Subcutaneous abdominal adipose tissue (tissue), 5 donors: ENCODE measurements around the gene PIK3AP1.

Experiments
- H3K27ac ChIP-seq: one replicate; pipeline ENCODE4 v1.7.0; 2013; ENCODE audit warnings: low read depth, mild to moderate bottlenecking, inconsistent platforms, low read length, moderate library complexity
- H3K27me3 ChIP-seq, 5 donors: one replicate each; pipeline ENCODE4 v1.7.0; 2013; ENCODE audit warnings: low read length in 5 of 5, inconsistent platforms in 1 of 5; ENCODE audit not compliant: control insufficient read depth in 5 of 5, insufficient read depth in 4 of 5
- H3K36me3 ChIP-seq, 5 donors: one replicate each; pipeline ENCODE4 v1.7.0; 2013; ENCODE audit warnings: low read length in 5 of 5; ENCODE audit not compliant: control insufficient read depth in 5 of 5, insufficient read depth in 5 of 5
- H3K4me1 ChIP-seq, 5 donors: one replicate each; pipeline ENCODE4 v1.7.0; 2013; ENCODE audit warnings: low read length in 5 of 5, mild to moderate bottlenecking in 3 of 5, moderate library complexity in 1 of 5; ENCODE audit not compliant: control insufficient read depth in 5 of 5, insufficient read depth in 5 of 5
- H3K4me3 ChIP-seq, 5 donors: one replicate each; pipeline ENCODE4 v1.7.0; 2013; ENCODE audit warnings: low read length in 5 of 5, low read depth in 1 of 5
- H3K9ac ChIP-seq, 5 donors: one replicate each; pipeline ENCODE4 v1.7.0; 2013; ENCODE audit warnings: low read length in 5 of 5, mild to moderate bottlenecking in 4 of 5, moderate library complexity in 3 of 5
- H3K9me3 ChIP-seq, 5 donors: one replicate each; pipeline ENCODE4 v1.7.0; 2013; ENCODE audit warnings: low read length in 5 of 5; ENCODE audit not compliant: control insufficient read depth in 5 of 5
- donor health status: healthy.
- donor health status: healthy.
- donor health status: healthy.
- donor health status: healthy.
- donor health status: healthy.

PIK3AP1 gene

DNA sequence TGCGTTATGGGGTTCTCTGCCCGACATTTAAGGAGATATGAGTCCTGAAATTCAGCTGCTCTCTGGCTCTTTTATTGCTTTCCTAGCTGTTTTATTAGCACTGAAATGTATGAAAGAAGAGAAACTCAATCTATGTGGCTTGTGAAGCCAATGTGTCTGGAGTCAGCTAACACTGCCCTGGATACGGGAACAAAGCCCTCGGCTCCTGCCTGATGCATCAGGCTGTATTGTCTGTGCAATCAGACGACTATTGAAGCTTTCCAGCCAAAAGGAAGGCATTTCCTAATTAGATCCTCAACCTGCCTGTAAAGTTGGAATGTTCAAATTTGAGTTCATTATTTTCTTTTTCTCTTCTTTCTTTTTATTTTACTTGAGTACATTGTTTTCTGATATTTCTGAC lies 111.5 kb downstream of the PIK3AP1 start:
- no peak overlapping the region for H3K9ac ChIP-seq
- no peak overlapping the region for H3K27ac ChIP-seq
- peaks cover 0 to 8% (median 3%) of the 10 kb centered on the region in 5 donors for H3K27me3 ChIP-seq
- no peak overlapping the region for H3K4me3 ChIP-seq
- H3K4me1 ChIP-seq: no peaks in the 10 kb centered on the region
- H3K9me3 ChIP-seq: no peaks in the 10 kb centered on the region
- peaks cover 0 to 19% (median 0%) of the 10 kb centered on the region in 5 donors for H3K36me3 ChIP-seq

DNA sequence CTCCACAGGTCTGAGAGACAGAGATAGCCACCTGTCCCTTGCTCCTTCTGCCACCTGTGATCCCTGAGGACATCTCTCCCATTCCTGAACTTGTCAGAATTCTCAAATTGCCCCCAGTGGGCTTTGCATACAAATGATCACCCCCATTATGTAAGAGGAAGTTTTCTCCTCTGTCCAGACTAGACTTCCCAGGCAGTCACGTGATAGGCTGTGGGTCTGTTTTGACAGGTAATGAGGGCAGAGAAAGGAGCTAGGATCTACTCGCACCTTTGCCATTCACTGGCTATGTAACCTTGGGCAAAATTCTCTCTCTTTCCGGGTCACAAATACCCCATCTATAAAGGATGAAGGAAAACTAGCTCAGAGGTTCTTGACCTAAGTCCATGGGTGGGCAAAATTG lies 112.1 kb downstream of the PIK3AP1 start:
- H3K9me3 ChIP-seq: no peaks in the 10 kb centered on the region

DNA sequence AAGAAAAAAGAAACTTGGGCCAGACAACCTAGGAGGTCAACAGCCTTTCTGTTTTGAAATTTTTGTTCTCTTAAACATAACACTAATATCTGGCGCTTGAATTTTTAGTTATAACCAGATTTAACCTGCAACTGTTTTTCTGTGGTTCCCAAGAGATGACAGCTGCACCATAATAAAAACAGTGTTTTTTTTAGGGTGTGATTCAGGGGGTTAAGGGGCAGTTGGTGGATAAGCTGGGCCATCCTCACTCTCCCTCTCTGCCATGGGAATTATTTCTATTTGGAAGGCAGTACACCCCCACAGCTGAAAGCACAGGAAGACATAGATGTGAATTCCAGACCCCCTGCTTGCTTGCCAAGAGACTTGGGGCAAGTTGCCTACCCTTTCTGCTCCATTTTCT lies 113.4 kb downstream of the PIK3AP1 start:
- H3K27ac ChIP-seq: no peak overlapping the region
- H3K9me3 ChIP-seq: no peaks in the 10 kb centered on the region
- peaks cover 0 to 25% (median 0%) of the 10 kb centered on the region in 5 donors for H3K36me3 ChIP-seq
- peaks cover 0 to 8% (median 3%) of the 10 kb centered on the region in 5 donors for H3K27me3 ChIP-seq
- H3K9ac ChIP-seq: no peak overlapping the region
- no peak overlapping the region for H3K4me3 ChIP-seq
- no peaks in the 10 kb centered on the region for H3K4me1 ChIP-seq

More for the DNA sequence above, 112.1 kb downstream of the PIK3AP1 start:
- no peak overlapping the region for H3K9ac ChIP-seq
- no peak overlapping the region for H3K4me3 ChIP-seq
- peaks cover 0 to 8% (median 3%) of the 10 kb centered on the region in 5 donors for H3K27me3 ChIP-seq
- no peak overlapping the region for H3K27ac ChIP-seq
- H3K36me3 ChIP-seq: peaks cover 0 to 20% (median 0%) of the 10 kb centered on the region in 5 donors
- no peaks in the 10 kb centered on the region for H3K4me1 ChIP-seq

DNA sequence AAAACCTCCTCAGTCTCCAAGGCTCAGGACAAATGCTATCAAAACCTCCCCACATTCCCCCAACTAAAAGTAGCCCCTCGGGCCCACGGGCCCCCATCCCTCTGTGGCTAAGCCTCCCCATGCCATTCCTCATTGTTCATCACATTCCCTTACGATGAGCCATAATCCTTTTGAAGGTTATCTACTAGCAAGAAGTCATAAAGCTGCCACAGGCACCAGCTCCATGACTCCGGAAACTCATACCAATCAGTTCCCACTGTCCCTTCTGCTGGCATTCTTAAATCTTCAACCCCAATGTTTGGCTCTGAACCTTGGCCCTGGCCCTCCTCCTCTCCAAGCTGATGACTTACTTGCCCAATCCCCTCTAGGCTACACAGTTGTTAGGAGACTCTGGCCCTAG lies 114.1 kb downstream of the PIK3AP1 start:
- no peak overlapping the region for H3K27ac ChIP-seq
- peaks cover 0 to 25% (median 0%) of the 10 kb centered on the region in 5 donors for H3K36me3 ChIP-seq
- H3K27me3 ChIP-seq: peaks cover 0 to 8% (median 3%) of the 10 kb centered on the region in 5 donors
- no peaks in the 10 kb centered on the region for H3K4me1 ChIP-seq
- no peak overlapping the region for H3K9ac ChIP-seq
- no peaks in the 10 kb centered on the region for H3K9me3 ChIP-seq
- no peak overlapping the region for H3K4me3 ChIP-seq

DNA sequence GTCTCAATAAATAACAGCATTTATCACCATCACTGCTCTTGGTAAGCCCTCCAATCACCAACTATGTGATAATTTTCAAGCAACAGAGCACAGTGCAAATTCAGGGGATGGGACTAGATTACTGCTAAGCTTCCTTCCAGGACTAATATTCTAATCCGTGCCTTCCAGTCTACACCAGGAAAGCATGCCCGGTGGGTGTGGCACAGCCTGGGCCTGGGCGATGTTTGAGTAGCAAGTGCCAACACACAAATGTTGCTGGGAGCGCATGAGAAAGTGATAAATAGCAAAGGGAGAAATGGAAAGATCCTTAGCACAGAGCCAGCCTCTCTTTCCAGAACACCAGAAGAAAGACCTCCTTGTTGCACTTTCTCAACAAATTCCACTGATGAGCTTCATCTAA lies 120.0 kb downstream of the PIK3AP1 start:
- Histone ChIP-seq H3K9me3 (no peaks in the 10 kb centered on the region), H3K27me3 (peaks cover 0 to 3% (median 0%) of the 10 kb centered on the region in 5 donors), H3K4me3 (no peak overlapping the region), H3K4me1 (no peaks in the 10 kb centered on the region), H3K36me3 (peaks cover 0 to 26% (median 0%) of the 10 kb centered on the region in 5 donors), H3K27ac (no peak overlapping the region), H3K9ac (no peak overlapping the region)

GRCh38 chr10:96598846-96599245 lies 121.5 kb downstream of the PIK3AP1 start:
- H3K27me3 ChIP-seq: peaks cover 0 to 3% (median 0%) of the 10 kb centered on the region in 5 donors
- no peaks in the 10 kb centered on the region for H3K4me1 ChIP-seq
- H3K36me3 ChIP-seq: peaks cover 0 to 27% (median 0%) of the 10 kb centered on the region in 5 donors

DNA sequence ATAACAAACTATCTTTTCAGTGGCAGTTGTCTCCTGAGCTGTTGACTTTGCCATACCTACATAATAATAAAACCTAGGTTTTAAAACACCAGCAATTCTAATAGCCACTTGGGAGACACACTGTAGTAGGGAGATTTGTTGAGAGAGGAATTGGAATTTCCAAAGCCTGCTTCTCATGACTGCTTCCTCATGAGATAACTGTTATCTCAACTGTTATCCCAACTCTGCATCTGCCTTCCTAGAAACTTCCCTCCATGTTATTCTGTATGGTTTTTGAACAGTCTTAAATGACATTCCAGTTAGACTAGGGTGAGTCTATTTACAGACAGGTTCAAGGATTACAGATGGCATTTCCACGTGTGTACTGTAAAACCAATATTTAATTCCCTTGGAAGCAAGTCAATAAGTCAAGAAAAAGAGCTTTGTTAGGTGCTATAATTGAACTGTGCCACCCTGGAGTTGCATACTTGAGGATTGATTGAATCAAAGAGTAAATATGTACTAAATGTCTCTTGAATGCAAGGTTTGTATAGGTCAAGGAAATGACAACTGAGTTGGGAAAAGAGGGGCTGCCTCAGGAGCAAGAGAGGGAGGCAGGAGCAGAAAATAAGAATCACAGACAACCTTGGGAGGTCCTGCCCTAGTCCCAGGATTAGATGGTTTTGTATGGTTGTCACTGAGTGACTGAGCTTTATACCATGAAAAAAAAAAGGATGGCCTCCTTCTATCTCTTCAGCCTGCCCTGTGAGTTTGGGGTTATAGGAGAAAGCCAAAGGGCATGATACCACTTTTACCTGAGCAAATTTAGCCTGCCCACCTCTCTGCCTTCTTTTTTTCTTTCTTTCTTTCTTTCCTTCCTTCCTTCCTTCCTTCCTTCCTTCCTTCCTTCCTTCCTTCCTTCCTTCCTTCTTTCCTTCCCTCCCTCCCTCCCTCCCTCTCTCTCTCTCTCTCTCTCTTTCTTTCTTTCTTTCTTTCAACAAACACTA lies 123.6 kb downstream of the PIK3AP1 start:
- no peaks in the 10 kb centered on the region for H3K4me1 ChIP-seq
- H3K27ac ChIP-seq: no peak overlapping the region
- H3K36me3 ChIP-seq: peaks cover 0 to 16% (median 0%) of the 10 kb centered on the region in 5 donors
- no peaks in the 10 kb centered on the region for H3K9me3 ChIP-seq
- H3K27me3 ChIP-seq: peaks cover 0 to 3% (median 0%) of the 10 kb centered on the region in 5 donors
- no peak overlapping the region for H3K9ac ChIP-seq
- no peak overlapping the region for H3K4me3 ChIP-seq

More at GRCh38 chr10:96598846-96599245, 121.5 kb downstream of the PIK3AP1 start:
- Histone ChIP-seq H3K4me3 (no peak overlapping the region), H3K9ac (no peak overlapping the region), H3K27ac (no peak overlapping the region), H3K9me3 (no peaks in the 10 kb centered on the region)

DNA sequence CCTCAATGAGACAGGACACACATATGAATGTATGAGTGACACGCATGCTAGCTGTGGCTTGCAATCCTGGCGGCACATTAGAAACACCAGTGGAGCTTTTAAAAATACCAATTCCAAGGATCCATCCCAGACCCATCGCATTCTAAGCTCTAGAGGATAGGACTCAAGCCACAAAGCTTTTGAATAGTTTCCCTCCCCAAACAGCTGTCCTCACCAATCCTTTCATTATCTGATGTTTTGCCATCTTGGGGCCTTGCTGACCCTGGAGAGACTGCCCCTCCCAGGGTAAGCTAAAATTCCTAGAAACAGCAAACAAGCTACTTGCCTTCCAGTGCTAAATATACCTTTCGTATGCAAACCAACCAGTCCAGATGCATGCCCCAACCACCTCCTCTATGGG lies 124.6 kb downstream of the PIK3AP1 start:
- Histone ChIP-seq H3K4me3 (no peak overlapping the region), H3K27ac (no peak overlapping the region), H3K36me3 (peaks cover 0 to 16% (median 0%) of the 10 kb centered on the region in 5 donors), H3K4me1 (peaks cover 0 to 3% (median 0%) of the 10 kb centered on the region in 5 donors), H3K9me3 (no peaks in the 10 kb centered on the region), H3K9ac (no peak overlapping the region), H3K27me3 (peaks cover 0 to 3% (median 0%) of the 10 kb centered on the region in 5 donors)

DNA sequence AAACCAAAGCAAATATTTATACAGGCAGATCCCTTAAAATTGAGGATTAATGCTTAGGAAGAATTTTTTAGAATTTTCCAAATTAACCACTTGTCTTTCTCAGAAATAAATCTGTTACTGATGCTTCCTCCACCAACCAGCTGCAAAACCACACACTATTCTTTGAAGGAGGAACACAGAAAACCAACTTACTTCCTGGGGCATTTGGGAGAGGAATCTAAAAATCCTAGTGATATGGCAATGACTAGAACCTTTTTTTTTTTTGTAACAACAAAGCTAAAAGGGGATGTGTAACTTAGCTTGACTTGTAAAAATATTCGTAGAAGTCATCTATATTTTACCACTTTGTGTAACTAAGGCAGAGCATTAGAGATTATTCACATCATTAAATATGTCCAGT lies 128.4 kb downstream of the PIK3AP1 start:
- H3K4me1 ChIP-seq: peaks cover 0 to 18% (median 10%) of the 10 kb centered on the region in 5 donors
- H3K27me3 ChIP-seq: no peaks in the 10 kb centered on the region
- no peak overlapping the region for H3K4me3 ChIP-seq
- H3K9me3 ChIP-seq: no peaks in the 10 kb centered on the region
- no peak overlapping the region for H3K27ac ChIP-seq
- H3K9ac ChIP-seq: no peak overlapping the region
- peaks cover 0 to 6% (median 0%) of the 10 kb centered on the region in 5 donors for H3K36me3 ChIP-seq
